HG03060 (cell line): Measurements from ENCODE around the gene SP4.
"Not testable (repeated sequence)": the region's sequence is repeated elsewhere in the genome, so short reads cannot be mapped to it uniquely, and the experiment has no call there.

Experiments
- ATAC-seq: cut with Tn5 transposase; IDR thresholded peaks from one replicate; pipeline ENCODE4 v1.9.1; 2021; ENCODE audit warnings: low read depth, moderate number of reproducible peaks; ENCODE audit not compliant: unreplicated experiment

SP4 gene

GRCh38 chr7:21508538-21508937 is 80.7 kb downstream of the SP4 start:
- no peak for ATAC-seq

GRCh38 chr7:21514062-21514461 is 86.2 kb downstream of the SP4 start:
- no peak for ATAC-seq

- ATAC-seq, result no peak
These were observed 96.8 kb downstream of the SP4 start for GRCh38 chr7:21524680-21525079.

- ATAC-seq, result no peak
These were observed 98.1 kb downstream of the SP4 start for GRCh38 chr7:21526007-21526406.

GRCh38 chr7:21526448-21526847 is 98.6 kb downstream of the SP4 start:
- no peak for ATAC-seq

GRCh38 chr7:21532485-21532884 is 104.6 kb downstream of the SP4 start:
- not testable (repeated sequence) for ATAC-seq

GRCh38 chr7:21533646-21534045 is 105.8 kb downstream of the SP4 start:
- not testable (repeated sequence) for ATAC-seq

GRCh38 chr7:21536445-21537118 is 108.7 kb downstream of the SP4 start:
- ATAC-seq, result not testable (repeated sequence)

GRCh38 chr7:21538936-21539495 is 111.1 kb downstream of the SP4 start:
- ATAC-seq, result no peak

- ATAC-seq, result no peak
These were observed 115.1 kb downstream of the SP4 start, which contains the start of gene DNAH11 for GRCh38 chr7:21542891-21543527. DNAH11 (plus strand) TSS chr7:21543039; CDS start chr7:21543246, 207 bp downstream.

GRCh38 chr7:21543528-21544302 is 115.8 kb downstream of the SP4 start:
- ATAC-seq, result no peak

- no peak for ATAC-seq
These were observed 116.4 kb downstream of the SP4 start for GRCh38 chr7:21544303-21544656.

- no peak for ATAC-seq
These were observed 116.8 kb downstream of the SP4 start for GRCh38 chr7:21544715-21545114.

GRCh38 chr7:21547501-21547900 is 119.6 kb downstream of the SP4 start:
- no peak for ATAC-seq

GRCh38 chr7:21548491-21548890 is 120.6 kb downstream of the SP4 start:
- no peak for ATAC-seq

GRCh38 chr7:21550076-21550475 is 122.2 kb downstream of the SP4 start:
- ATAC-seq, result no peak

- ATAC-seq, result no peak
These were observed 123.1 kb downstream of the SP4 start for GRCh38 chr7:21550821-21551531.

GRCh38 chr7:21562385-21562784 is 134.5 kb downstream of the SP4 start:
- ATAC-seq, result no peak
